ENCODE data around the gene TEX51.

DNA sequence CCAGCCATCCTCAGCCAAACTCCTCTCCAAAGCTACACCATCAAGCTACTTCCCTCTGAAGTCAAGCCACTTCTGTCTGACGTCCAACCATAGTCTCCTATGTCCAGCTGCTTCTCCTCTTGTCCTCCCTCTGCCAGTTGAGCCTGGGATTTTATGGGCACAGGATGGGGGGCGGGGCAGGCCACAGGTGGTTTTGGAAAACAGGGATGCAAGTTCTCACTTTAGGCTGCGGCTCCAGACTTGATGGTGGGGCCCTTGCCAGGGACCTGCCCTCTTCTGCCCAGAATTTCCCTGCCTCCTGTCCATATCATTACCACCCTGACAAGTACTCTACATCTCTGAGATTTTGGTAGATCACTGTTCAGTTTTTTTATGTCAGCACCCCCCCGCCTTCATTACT, 41.6 kb downstream of the TEX51 start:
- TF ChIP-seq, protein P1, sequence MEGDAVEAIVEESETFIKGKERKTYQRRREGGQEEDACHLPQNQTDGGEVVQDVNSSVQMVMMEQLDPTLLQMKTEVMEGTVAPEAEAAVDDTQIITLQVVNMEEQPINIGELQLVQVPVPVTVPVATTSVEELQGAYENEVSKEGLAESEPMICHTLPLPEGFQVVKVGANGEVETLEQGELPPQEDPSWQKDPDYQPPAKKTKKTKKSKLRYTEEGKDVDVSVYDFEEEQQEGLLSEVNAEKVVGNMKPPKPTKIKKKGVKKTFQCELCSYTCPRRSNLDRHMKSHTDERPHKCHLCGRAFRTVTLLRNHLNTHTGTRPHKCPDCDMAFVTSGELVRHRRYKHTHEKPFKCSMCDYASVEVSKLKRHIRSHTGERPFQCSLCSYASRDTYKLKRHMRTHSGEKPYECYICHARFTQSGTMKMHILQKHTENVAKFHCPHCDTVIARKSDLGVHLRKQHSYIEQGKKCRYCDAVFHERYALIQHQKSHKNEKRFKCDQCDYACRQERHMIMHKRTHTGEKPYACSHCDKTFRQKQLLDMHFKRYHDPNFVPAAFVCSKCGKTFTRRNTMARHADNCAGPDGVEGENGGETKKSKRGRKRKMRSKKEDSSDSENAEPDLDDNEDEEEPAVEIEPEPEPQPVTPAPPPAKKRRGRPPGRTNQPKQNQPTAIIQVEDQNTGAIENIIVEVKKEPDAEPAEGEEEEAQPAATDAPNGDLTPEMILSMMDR (conservative IDR thresholded peaks at IDR 0.05 in 1 of 2, IDR thresholded peaks at IDR 0.05 in 1 of 2; ENCODE audit: low read depth in 1 of 2, low read length in 2 of 2), result no peak
- TF ChIP-seq EZH2 (IDR thresholded peaks at IDR 0.05; ENCODE audit: low read length, missing control alignments), result no peak
